ENCODE measurements around the gene OR1I1.

Gene OR1I1

DNA sequence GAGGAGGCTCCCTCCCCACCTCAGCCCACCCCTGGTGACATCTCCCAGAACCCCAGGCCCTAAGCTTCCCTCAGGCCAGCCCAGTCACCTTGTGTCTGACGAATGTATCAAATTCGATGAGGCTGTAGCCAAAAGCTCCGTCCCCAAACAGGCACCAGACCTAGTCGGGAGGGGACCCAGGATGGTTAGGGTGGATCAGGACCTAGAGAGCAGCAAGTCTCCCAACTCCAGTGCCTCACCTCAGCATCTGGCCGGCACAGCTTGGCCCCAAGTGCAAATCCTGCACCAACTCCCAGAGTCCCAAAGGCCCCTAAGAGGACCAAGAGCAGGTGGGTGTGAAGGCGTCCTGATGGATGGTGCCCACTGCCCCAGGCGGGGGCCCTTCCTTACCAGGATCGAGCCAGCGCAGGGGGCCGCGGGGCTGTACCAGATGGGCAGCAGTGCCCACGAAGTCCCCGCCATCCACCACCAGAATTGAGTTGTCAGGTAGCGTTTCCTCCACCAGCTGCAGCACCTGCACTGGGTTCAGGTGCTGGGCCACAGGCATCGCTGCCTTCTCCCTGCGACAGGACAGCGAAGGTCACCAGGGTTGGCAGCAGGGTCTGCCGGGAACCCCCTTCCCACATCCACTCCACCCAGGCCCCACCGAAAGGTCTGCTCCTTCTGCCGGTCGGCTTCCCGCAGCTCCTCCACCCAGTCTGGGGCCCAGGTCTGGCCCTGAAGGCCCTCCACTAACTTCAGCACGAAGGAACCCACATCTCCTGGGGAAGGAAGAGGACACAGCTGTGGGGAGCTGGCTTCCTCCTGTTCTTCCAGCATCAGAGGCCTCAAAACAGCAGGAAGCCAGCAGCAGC is 34.0 kb downstream of the OR1I1 start:
- DNase-seq (ENCODE audit: insufficient read length, low spot score) (no peak), FAIRE-seq (no peak)

DNA sequence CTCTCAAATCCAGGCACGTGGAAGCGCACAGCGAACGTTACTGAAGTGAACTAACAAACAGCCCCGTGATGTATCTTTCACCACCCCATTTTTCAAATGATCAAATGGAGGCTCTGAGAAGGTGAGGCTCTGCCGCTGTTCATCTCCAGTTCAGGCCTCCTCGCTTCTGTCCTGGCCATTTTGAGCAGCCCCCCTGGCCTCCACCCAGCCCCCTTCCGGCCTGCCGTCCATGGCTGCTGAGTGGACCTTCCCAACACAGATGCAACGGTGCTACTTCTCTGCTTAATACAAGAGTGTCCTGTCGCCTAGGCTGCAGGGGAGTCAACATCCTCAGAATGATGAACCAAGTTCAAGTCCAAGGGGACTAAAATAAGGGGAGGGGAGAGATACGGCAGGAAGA is 34.8 kb downstream of the OR1I1 start:
- no peak for FAIRE-seq

GRCh38 chr19:15118248-15118647 is 36.2 kb downstream of the OR1I1 start:
- no peak for FAIRE-seq

More for the DNA sequence above, 34.8 kb downstream of the OR1I1 start:
- DNase-seq (ENCODE audit: insufficient read length, low spot score) = no peak

DNA sequence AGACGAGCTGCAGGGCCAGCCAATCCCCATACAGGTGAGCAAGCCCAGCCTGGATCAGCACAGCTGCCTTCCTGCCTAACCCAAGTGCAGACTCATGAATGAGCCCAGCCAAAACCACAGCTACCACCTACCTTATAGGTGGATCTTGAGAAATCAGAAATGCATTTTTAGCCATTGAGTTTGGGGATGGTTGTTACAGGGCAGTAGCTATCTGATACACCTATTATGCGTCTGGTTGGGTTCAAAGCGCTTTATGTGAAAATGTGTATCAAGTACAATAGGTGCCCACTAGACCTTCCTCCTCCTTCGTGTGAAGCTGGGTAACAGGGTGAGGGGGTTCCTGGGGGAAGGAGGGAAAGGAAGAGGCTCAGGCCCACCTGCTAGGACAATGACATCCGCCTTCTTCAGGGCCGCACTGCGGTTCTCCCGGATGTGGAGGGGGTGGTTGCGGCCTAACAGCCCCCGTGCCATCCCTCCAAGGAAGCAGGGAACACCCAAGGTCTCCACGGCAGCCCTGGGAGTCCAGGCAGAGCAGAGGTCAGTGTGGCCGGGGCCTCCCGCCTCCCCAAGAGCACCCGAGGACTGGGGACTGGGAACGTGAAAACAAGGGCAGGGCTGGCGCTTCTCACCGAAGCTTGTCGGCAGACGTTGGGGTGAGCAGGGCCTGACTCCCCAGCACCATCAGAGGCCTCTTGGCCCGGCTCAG is 36.9 kb downstream of the OR1I1 start:
- DNase-seq (ENCODE audit: insufficient read length, low spot score) = no peak
- no peak for FAIRE-seq

More at GRCh38 chr19:15118248-15118647, 36.2 kb downstream of the OR1I1 start:
- DNase-seq (ENCODE audit: insufficient read length, low spot score) = no peak

GRCh38 chr19:15120135-15121026 is 38.4 kb downstream of the OR1I1 start:
- FAIRE-seq (no peak), DNase-seq (ENCODE audit: insufficient read length, low spot score) (no peak)

DNA sequence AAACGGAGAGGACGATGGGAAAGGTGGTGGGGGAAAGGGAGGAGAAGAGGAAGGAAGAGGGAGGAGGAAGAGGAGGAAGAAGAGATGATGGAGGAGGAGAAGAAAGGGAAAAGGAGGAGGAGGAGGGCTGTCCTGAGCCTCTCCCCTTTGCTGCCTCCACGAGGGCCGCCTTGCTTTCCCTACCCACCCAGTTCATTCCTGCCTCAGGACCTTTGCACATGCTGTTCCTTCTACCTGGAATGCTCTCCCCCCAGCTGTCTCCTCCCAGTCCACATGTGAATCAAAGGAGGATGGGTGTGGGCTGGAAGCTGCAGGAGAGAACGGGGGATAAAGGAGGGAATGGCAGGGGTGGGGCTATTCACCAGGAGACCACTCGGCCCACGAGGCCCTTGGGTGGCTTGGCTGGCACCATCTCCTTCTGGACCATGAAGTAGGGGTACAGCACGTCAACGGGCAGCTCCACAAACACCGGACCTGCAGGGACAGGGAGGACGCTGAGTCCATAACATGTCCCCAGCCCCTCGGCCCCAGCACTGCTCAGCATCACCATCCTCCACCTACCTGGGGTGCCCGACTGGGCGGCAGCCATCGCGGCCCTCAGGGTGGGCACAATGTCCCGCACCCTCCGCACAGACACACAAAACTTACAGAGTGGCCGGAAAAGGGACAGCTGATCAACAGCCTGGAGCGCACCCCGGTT is 40.5 kb downstream of the OR1I1 start:
- no peak for FAIRE-seq
- no peak for DNase-seq (ENCODE audit: insufficient read length, low spot score)

DNA sequence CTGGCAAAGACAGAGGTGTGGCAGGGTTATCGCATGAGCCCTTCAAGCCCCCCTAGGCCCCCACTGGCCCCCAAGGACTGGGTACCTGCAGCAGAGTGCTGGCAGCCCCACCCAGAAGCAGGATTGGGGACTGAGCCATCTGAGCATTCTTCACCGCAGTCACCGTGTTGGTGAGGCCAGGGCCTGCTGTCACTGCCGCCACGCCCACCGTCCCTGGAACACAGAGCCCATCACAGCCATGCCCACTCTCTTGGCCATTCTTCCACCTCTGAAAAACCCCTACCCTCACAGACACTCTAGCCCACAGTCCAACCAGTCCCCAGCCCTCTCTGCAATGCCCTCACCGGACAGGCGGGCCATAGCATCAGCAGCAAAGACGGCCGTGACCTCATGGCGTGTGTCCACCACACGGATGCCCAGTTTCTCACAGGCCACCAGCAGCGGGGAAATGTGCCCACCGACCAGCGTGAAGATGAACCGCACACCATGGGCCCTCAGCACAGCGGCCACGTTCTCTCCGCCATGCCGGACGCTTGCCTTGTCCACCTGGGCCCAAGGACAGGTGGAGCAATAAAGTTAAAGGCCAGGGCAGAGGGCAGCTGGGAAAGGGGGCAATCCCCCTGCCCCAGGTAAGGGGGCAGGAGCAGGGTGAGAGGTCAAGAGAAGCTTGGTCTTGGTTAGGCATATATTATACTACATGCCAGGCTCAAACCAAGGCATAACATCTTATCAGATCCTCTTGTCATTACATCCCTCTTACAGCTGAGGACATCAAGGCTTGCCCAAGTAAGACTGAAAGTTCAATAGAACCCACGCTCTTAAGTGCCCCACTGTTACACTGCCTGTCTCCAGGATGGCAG is 41.2 kb downstream of the OR1I1 start:
- DNase-seq (ENCODE audit: insufficient read length, low spot score) = no peak
- no peak for FAIRE-seq

- FAIRE-seq (no peak), DNase-seq (ENCODE audit: insufficient read length, low spot score) (no peak)
Observed at GRCh38 chr19:15123900-15124299, 41.9 kb downstream of the OR1I1 start.

- DNase-seq (ENCODE audit: insufficient read length, low spot score) = no peak
- no peak for FAIRE-seq
Observed at GRCh38 chr19:15124572-15125231, 42.7 kb downstream of the OR1I1 start.

DNA sequence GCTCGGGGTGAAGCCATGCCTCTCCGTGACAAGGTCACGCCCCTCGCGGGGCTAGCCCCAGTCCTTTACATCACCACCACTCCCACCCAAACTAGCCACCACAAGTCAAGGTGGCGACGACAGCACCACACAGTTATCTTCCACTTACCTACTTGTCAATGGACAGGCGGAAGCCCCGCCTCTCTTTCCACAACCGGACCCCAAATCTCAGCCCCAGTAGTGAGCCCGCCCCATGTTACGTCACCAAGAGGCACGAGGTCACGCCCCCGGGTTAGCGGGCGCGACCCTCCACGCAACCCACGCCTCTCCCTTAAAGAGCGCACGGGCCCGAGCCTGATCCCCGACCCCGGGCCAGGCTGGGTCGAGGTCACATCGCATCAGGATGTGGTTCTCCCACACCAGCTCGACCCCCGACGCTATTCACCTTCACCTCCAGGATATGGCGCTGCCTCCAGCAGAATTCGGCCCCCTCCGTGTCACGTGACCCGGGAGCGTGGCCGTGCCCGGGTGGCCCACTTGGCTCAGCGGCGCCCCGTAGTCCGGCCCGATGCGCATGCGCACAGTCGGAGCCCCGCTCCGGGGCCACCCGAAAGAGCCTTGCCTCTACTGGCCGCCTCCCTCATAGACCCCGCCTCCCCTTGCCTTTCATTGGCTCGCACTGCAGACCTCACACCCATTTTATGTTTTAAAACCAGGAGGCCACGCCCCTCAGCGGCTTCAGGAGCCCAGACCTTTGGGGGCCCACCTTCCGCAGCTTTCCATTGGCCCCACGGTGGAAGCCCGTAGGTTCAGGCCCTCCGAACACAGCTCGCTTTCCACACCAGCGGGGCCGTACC is 43.4 kb downstream of the OR1I1 start:
- peak; percentile 99 for DNase-seq (ENCODE audit: insufficient read length, low spot score)
- peak; percentile 99 for FAIRE-seq

- DNase-seq (ENCODE audit: insufficient read length, low spot score) (no peak), FAIRE-seq (no peak)
Observed at GRCh38 chr19:15126131-15126910, 44.3 kb downstream of the OR1I1 start.

DNA sequence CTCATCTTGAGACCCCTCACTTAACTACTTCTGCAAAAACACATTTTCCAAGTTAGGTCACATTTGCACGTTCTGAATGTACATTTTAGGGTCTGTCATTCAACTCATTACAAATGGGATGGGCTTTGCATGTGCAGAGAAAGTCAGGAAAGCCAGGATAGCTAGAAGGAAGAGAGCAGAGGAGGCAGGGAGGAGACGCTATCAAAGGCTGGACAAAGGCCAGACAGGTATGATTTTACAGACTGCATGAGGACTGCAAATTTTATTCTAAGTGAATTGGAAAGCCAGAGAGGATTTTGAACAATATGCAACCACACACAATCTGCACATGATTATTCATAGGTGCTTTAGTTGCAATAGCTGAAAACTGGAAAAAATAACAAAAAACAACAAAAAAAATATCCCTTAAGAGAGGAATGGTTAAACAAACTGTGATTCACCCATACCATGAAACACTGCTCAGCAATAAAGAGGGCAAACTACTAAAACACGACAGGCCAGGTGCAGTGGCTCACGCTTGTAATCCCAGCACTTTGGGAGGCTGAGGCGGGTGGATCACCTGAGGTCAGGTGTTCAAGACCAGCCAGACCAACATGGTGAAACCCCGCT is 46.3 kb downstream of the OR1I1 start:
- no peak for FAIRE-seq
- no peak for DNase-seq (ENCODE audit: insufficient read length, low spot score)

DNA sequence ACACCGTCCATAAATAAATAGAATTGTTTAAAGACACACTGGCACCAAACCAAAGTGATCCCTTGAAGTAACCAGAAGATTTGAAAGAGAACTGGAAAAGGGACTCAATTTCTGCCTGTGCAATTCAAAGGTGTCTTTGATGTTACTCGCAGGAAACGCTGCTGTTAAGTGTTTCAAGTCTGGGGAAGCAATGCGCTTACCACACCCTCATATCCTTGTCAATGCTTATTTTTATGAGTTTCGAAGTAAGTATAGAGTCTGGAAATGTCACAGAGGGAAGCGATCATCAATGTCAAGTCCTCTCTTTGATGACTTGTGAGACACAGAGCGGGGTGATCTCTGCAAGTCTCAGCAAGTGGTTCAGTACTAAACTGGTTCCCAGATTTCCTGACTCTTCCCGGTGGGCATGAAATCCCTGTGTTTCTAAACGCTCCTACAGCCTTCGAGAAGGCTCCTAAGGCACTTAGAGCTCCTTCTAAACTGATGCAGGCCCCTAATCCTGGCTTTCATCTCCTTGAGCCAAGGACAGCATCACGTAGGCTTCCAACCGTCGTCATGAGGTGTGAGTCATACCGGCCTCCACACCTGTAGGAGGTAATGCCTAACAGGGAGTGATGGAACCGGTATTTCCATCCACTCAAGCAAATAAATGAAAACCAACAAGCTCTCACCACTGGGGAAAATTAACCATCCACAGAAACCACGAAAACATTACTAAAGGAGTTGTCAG is 48.0 kb downstream of the OR1I1 start:
- DNase-seq (ENCODE audit: insufficient read length, low spot score) = no peak
- no peak for FAIRE-seq

GRCh38 chr19:15136234-15136954 is 54.4 kb downstream of the OR1I1 start:
- no peak for FAIRE-seq
- no peak for DNase-seq (ENCODE audit: insufficient read length, low spot score)

DNA sequence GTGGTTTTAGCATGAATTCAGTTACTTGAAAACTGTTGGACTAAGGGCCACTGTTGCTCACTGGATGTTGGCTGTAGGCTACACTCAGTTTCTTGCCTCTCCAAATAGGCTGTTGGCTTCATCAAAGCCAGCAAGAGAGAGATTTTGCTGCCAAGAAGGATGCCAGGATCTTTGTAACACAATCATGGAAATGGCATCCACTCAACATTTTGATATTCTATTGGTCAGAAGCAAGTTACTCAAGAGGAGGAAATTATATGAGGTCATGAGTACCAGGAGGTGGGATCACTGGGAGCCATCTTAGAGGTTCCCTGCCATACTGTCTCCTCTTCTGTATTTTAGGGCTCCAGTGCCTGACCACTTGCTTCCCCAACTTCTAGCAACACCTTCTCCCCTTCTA is 55.8 kb downstream of the OR1I1 start:
- FAIRE-seq (no peak), DNase-seq (ENCODE audit: insufficient read length, low spot score) (no peak)

DNA sequence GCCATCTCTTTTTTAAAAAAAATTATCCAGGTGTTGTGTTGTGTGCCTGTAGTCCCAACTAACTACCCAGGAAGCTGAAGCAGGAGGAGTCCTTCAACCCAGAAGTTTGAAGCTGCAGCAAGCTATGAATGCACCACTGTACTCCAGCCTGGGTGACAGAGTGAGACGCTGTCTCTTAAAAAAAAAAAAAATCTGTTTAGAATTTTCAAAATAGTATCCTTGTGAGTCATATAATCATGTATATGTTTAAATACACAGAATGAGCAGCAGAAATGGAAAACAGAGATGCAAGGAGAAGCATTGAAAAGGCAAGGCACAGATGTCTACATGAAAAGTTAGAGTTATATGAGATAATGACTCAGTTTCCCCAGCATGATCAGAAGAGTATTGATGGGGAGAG is 56.4 kb downstream of the OR1I1 start:
- DNase-seq (ENCODE audit: insufficient read length, low spot score) = no peak
- no peak for FAIRE-seq

Measured in HTR-8/SVneo (cell line).